Measurements from ENCODE around the gene FCHSD1.
A peak's percentile ranks its signal among the peaks of the same experiment; 100 is the strongest.

Gene FCHSD1

DNA sequence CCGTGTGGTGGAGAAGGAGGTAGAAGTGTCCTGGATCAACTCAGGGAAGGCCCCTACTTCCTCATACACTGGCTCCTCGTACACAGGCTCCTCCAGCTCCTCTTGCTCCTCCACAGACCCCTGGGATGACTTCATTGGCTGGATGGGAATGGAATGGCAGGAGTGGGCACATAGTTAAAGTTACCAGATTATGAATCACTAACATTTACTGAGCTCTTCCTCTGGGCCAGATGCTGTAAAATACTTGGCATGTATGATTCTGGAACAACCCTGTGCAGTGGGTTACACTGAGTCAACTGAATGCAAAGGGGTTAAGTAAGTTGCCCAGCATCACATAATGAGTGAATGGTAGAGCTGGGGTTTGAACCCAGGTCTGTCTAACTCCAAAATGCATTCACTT is 3.1 kb upstream of the FCHSD1 start:
- H3K4me3 ChIP-seq (ENCODE audit: low read length): no peak overlapping the region
- H3K27ac ChIP-seq (ENCODE audit: low read depth, low read length): no peak overlapping the region
- H3K27me3 ChIP-seq (ENCODE audit: control insufficient read depth, low read length): peaks cover 22% of the 10 kb centered on the region
- TF ChIP-seq, protein P1, sequence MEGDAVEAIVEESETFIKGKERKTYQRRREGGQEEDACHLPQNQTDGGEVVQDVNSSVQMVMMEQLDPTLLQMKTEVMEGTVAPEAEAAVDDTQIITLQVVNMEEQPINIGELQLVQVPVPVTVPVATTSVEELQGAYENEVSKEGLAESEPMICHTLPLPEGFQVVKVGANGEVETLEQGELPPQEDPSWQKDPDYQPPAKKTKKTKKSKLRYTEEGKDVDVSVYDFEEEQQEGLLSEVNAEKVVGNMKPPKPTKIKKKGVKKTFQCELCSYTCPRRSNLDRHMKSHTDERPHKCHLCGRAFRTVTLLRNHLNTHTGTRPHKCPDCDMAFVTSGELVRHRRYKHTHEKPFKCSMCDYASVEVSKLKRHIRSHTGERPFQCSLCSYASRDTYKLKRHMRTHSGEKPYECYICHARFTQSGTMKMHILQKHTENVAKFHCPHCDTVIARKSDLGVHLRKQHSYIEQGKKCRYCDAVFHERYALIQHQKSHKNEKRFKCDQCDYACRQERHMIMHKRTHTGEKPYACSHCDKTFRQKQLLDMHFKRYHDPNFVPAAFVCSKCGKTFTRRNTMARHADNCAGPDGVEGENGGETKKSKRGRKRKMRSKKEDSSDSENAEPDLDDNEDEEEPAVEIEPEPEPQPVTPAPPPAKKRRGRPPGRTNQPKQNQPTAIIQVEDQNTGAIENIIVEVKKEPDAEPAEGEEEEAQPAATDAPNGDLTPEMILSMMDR (IDR thresholded peaks at IDR 0.05; ENCODE audit: low read depth, low read length, poor library complexity, severe bottlenecking): no peak
- no peak for TF ChIP-seq EZH2phosphoT487 (IDR thresholded peaks at IDR 0.05; ENCODE audit: borderline replicate concordance, low read length)
- H4K20me1 ChIP-seq (ENCODE audit: control insufficient read depth, insufficient read depth, low read depth, low read length): no peaks in the 10 kb centered on the region
- peaks cover 14% of the 10 kb centered on the region for H3K4me1 ChIP-seq (ENCODE audit: control insufficient read depth, low read length)
- H3K79me2 ChIP-seq (ENCODE audit: control insufficient read depth, low read length): no peaks in the 10 kb centered on the region
- peaks cover 3% of the 10 kb centered on the region for H3F3A ChIP-seq (ENCODE audit: control insufficient read depth, insufficient read depth)
- H3K9me2 ChIP-seq (replicated peaks; ENCODE audit: control insufficient read depth, low read length): no peaks in the 10 kb centered on the region
- no peaks in the 10 kb centered on the region for H3K36me3 ChIP-seq (ENCODE audit: control insufficient read depth, low read length)
- H3K9me3 ChIP-seq (ENCODE audit: control insufficient read depth, insufficient read depth, low read length): no peaks in the 10 kb centered on the region
- no peak overlapping the region for H3K4me2 ChIP-seq (ENCODE audit: low read length)

DNA sequence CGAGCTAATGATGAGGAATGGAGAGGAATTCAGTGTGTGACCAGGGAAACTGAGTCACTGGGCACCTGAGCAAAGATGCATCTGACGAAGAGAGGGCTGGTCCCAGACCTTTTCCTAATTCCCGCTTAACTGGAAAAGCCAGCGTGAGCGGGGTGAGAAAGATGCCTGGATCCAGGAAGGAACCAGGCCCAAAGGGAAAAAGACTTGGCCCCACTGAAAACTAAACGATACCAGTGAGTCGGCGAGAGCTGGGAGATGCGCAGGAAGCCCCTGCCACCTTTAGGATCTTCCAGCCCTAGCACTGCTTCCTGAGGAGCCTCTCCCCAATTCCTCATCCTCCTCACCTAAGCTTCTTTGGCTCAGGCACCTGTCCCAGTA is 499 bp upstream of the FCHSD1 start:
- Histone ChIP-seq H3K27ac (ENCODE audit: low read depth, low read length) (no peak overlapping the region), H3K27me3 (ENCODE audit: control insufficient read depth, low read length) (peaks cover 1% of the 10 kb centered on the region; the same call in 1 of the 2 replicates), H3F3A (ENCODE audit: control insufficient read depth, insufficient read depth) (peaks cover 3% of the 10 kb centered on the region), H3K36me3 (ENCODE audit: control insufficient read depth, low read length) (no peaks in the 10 kb centered on the region; the same call in 1 of the 2 replicates), H3K4me2 (ENCODE audit: low read length) (peak overlapping the region; percentile 74), H3K9me3 (ENCODE audit: control insufficient read depth, insufficient read depth, low read length) (no peaks in the 10 kb centered on the region), H3K4me1 (ENCODE audit: control insufficient read depth, low read length) (peaks cover 14% of the 10 kb centered on the region), H3K4me3 (ENCODE audit: low read length) (peak overlapping the region; percentile 73), H3K9me2 (replicated peaks; ENCODE audit: control insufficient read depth, low read length) (no peaks in the 10 kb centered on the region), H4K20me1 (ENCODE audit: control insufficient read depth, insufficient read depth, low read depth, low read length) (no peaks in the 10 kb centered on the region), H3K79me2 (ENCODE audit: control insufficient read depth, low read length) (no peaks in the 10 kb centered on the region)
- TF ChIP-seq, protein P1 (IDR thresholded peaks at IDR 0.05; ENCODE audit: low read depth, low read length, poor library complexity, severe bottlenecking): no peak

DNA sequence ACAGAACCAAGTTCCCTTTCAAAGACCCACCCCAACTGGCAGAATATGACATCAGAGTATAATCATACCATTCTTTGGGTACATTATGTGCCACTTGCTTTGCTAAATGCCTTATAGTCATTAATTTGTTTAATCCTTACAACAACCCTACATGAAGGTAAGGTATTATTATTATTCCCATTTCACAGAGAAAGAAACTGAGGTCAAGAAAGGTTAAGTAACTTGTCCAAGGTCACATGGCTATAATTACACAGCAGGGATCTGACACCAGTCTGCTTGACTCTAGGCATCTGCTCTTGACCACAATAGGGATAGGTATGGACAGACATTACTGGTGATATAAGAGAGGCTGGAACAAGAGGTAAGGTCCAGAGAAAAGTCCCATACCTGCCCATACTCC is 1.2 kb downstream of the FCHSD1 start:
- Histone ChIP-seq H3K36me3 (ENCODE audit: control insufficient read depth, low read length) (no peaks in the 10 kb centered on the region; the same call in 1 of the 2 replicates), H3K4me3 (ENCODE audit: low read length) (no peak overlapping the region), H3K27me3 (ENCODE audit: control insufficient read depth, low read length) (no peaks in the 10 kb centered on the region), H3K27ac (ENCODE audit: low read depth, low read length) (no peak overlapping the region), H3F3A (ENCODE audit: control insufficient read depth, insufficient read depth) (peaks cover 5% of the 10 kb centered on the region), H3K9me2 (replicated peaks; ENCODE audit: control insufficient read depth, low read length) (no peaks in the 10 kb centered on the region), H3K79me2 (ENCODE audit: control insufficient read depth, low read length) (no peaks in the 10 kb centered on the region), H3K4me1 (ENCODE audit: control insufficient read depth, low read length) (peaks cover 14% of the 10 kb centered on the region), H4K20me1 (ENCODE audit: control insufficient read depth, insufficient read depth, low read depth, low read length) (no peaks in the 10 kb centered on the region), H3K4me2 (ENCODE audit: low read length) (peak overlapping the region; percentile 74), H3K9me3 (ENCODE audit: control insufficient read depth, insufficient read depth, low read length) (no peaks in the 10 kb centered on the region)
- TF ChIP-seq EZH2phosphoT487 (IDR thresholded peaks at IDR 0.05; ENCODE audit: borderline replicate concordance, low read length): no peak
- TF ChIP-seq, protein P1 (IDR thresholded peaks at IDR 0.05; ENCODE audit: low read depth, low read length, poor library complexity, severe bottlenecking): no peak

All from DOHH2 (cell line).